K562 (cell line): ENCODE data around the gene RNF151. TPM values are rescaled to one million over a fixed set of nuclear protein-coding genes. Genes with fewer than 3 reads are reported as not detected.
A peak's percentile ranks its signal among the peaks of the same experiment; 100 is the strongest.

ENCODE experiments used
- CBFA2T2 ChIP-seq: fragments of 450-650 bp; conservative IDR thresholded peaks from 2 replicates; pipeline ENCODE4 v1.6.1; 2017; ENCODE audit warnings: mild to moderate bottlenecking
- CBX3 ChIP-seq, 2 experiments: IDR thresholded peaks; 1 replicate in 1 of 2; 2 replicates in 1 of 2; pipeline ENCODE4 v1.6.1; 2012; ENCODE audit warnings: inconsistent platforms in 2 of 2, low read length in 2 of 2, borderline replicate concordance in 1 of 2, control low read depth in 1 of 2
- CC2D1A ChIP-seq: fragments of 450-650 bp; IDR thresholded peaks from 2 replicates; pipeline ENCODE4 v1.6.1; 2017; ENCODE audit warnings: mild to moderate bottlenecking
- ETV1 ChIP-seq: fragments of 450-650 bp; conservative IDR thresholded peaks from 2 replicates; pipeline ENCODE4 v1.6.1; 2016; ENCODE audit warnings: missing genetic modification characterization, control low read depth, low read depth, missing compliant biosample characterization
- FUS ChIP-seq: fragments of 200-400 bp; formaldehyde crosslinking; optimal IDR thresholded peaks from 2 replicates; pipeline ENCODE3; 2017; ENCODE audit warnings: low read depth, low read length
- HDAC8 ChIP-seq: fragments of 450-650 bp; IDR thresholded peaks from 2 replicates; pipeline ENCODE4 v1.6.1; 2016; ENCODE audit warnings: mild to moderate bottlenecking, missing genetic modification characterization, moderate library complexity, missing compliant biosample characterization
- HDGF ChIP-seq: fragments of 450-650 bp; IDR thresholded peaks from 2 replicates; pipeline ENCODE4 v1.6.1; 2016
- HMG20A ChIP-seq: fragments of 450-650 bp; formaldehyde crosslinking; conservative IDR thresholded peaks from 2 replicates; pipeline ENCODE4 v1.4.0; 2020; ENCODE audit warnings: mild to moderate bottlenecking, mixed read lengths
- JUN ChIP-seq, 2 experiments: sonication (generic) in 1 of 2; formaldehyde crosslinking in 1 of 2; IDR thresholded peaks; 2 replicates each; pipeline versions ENCODE4 v1.6.1 to v1.8.0; 2012 to 2022; ENCODE audit warnings: borderline replicate concordance in 2 of 2, mild to moderate bottlenecking in 2 of 2, improper control_type of control experiment in 1 of 2, low read depth in 1 of 2, low read length in 1 of 2, missing genetic modification reagents in 1 of 2
- NFIC ChIP-seq: fragments of 450-650 bp; IDR thresholded peaks from 2 replicates; pipeline ENCODE4 v1.6.1; 2017; ENCODE audit warnings: mild to moderate bottlenecking, inconsistent platforms
- POLR2AphosphoS2 ChIP-seq: IDR thresholded peaks from 2 replicates; pipeline ENCODE4 v1.6.1; 2012; ENCODE audit warnings: low read length, improper control_type of control experiment
- SETDB1 ChIP-seq: IDR thresholded peaks from one replicate; pipeline ENCODE4 v1.6.1; 2012; ENCODE audit warnings: low read length, control low read depth, inconsistent platforms
- SMAD4 ChIP-seq: fragments of 250-450 bp; sonication (Bioruptor Pico); conservative IDR thresholded peaks from 2 replicates; pipeline ENCODE4 v1.8.0; 2021; ENCODE audit warnings: inconsistent platforms, mild to moderate bottlenecking, moderate library complexity
- SP2 ChIP-seq: IDR thresholded peaks from 2 replicates; pipeline ENCODE4 v1.6.1; 2011; ENCODE audit warnings: mild to moderate bottlenecking, low read depth, low read length, moderate library complexity; ENCODE audit not compliant: poor library complexity, severe bottlenecking; ENCODE audit errors: extremely low read depth
- XRCC5 ChIP-seq: fragments of 200-400 bp; formaldehyde crosslinking; IDR thresholded peaks from 2 replicates; pipeline ENCODE4 v1.6.1; 2017; ENCODE audit warnings: low read depth, mild to moderate bottlenecking, low read length
- ZBTB7A ChIP-seq: IDR thresholded peaks from 2 replicates; pipeline ENCODE4 v1.6.1; 2011; ENCODE audit warnings: low read depth, mild to moderate bottlenecking, low read length, moderate library complexity, borderline replicate concordance; ENCODE audit not compliant: control insufficient read depth
- ZNF12 ChIP-seq: sonication (generic); formaldehyde crosslinking; IDR thresholded peaks from 2 replicates; pipeline ENCODE4 v1.4.0; 2020; ENCODE audit warnings: mild to moderate bottlenecking, missing genetic modification reagents
- ZNF444 ChIP-seq: fragments of 250-450 bp; sonication (Bioruptor Pico); IDR thresholded peaks from 2 replicates; pipeline ENCODE4 v1.4.0; 2020; ENCODE audit warnings: mild to moderate bottlenecking, moderate library complexity
- polyA plus RNA-seq, 8 experiments: library from polyadenylated mRNA; depleted of rRNA in 4 of 8; stranded (reverse) in 5 of 8; unstranded in 3 of 8; fragments of >200 nt; fragmentation: Nextera tagmentation in 2 of 8; fragmentation: Illumina TruSeq in 1 of 8; extraction: Ambion mirVana in 2 of 8; extraction: Trizol in 1 of 8; gene quantifications; 2 replicates each; pipeline versions ENCODE4 v1.2.1 to v1.2.3, GENCODE V29; 2011 to 2014; ENCODE audit warnings: inconsistent platforms in 1 of 8, missing spikeins in 1 of 8
- total RNA-seq, 7 experiments: library from RNA; depleted of rRNA in 6 of 7; stranded (reverse); fragments of >200 nt in 6 of 7; fragmentation: Illumina TruSeq in 2 of 7; extraction: Trizol in 2 of 7; gene quantifications; 2 replicates each; pipeline versions ENCODE4 v1.2.1 to v1.2.3, GENCODE V29; 2011 to 2021; ENCODE audit warnings: low replicate concordance in 1 of 7
- TF ChIP-seq, protein P1 (sequence below): fragments of 450-650 bp; formaldehyde crosslinking; IDR thresholded peaks from 2 replicates; pipeline ENCODE4 v1.4.0; 2020; ENCODE audit warnings: mild to moderate bottlenecking, mixed read lengths
- TF ChIP-seq, protein P2 (sequence below): fragments of 150-350 bp; IDR thresholded peaks from 2 replicates; pipeline ENCODE4 v1.6.1; 2014; ENCODE audit warnings: low read depth, mild to moderate bottlenecking, low read length, borderline replicate concordance
- TF ChIP-seq, protein P3 (sequence below): fragments of 250-450 bp; sonication (Bioruptor Pico); IDR thresholded peaks from 2 replicates; pipeline ENCODE4 v1.8.0; 2022; ENCODE audit warnings: inconsistent platforms, mild to moderate bottlenecking, moderate library complexity, borderline replicate concordance

Gene RNF151
- total and polyA plus RNA-seq, 9 of the 15 experiments (the other 6 are each of a cell fraction or from before 2014, with no cell fraction given), result not detected

- TF ChIP-seq SMAD4 (CRISPR knock-in tag) (no peak), ZBTB7A (no peak), HDGF (no peak), JUN (IDR thresholded peaks at IDR 0.05; ENCODE audit: borderline replicate concordance, low read depth, low read length) (no peak), JUN (CRISPR knock-in tag; IDR thresholded peaks at IDR 0.05; ENCODE audit: borderline replicate concordance) (no peak), NFIC (peak; percentile 42; the same call in 1 of the 2 replicates), HMG20A (CRISPR knock-in tag) (no peak), XRCC5 (peak; percentile 60; the same call in 1 of the 2 replicates), ZNF444 (0 out of 2 replicates have a peak, but pooled peaks have one; percentile 53), FUS (no peak), POLR2AphosphoS2 (peak; percentile 99), SETDB1 (no peak), HDAC8 (no peak), SP2 (no peak), ZNF12 (CRISPR knock-in tag) (no peak), CC2D1A (no peak), CBFA2T2 (no peak), ETV1 (tag) (0 out of 2 replicates have a peak, but pooled peaks have one; percentile 22), CBX3 (IDR thresholded peaks at IDR 0.05; ENCODE audit: borderline replicate concordance in 1 of 2, low read length in 2 of 2) (peak in 1 of 2 experiments; percentile 0; a peak in 1 of 3 replicates)
- TF ChIP-seq, protein P1, sequence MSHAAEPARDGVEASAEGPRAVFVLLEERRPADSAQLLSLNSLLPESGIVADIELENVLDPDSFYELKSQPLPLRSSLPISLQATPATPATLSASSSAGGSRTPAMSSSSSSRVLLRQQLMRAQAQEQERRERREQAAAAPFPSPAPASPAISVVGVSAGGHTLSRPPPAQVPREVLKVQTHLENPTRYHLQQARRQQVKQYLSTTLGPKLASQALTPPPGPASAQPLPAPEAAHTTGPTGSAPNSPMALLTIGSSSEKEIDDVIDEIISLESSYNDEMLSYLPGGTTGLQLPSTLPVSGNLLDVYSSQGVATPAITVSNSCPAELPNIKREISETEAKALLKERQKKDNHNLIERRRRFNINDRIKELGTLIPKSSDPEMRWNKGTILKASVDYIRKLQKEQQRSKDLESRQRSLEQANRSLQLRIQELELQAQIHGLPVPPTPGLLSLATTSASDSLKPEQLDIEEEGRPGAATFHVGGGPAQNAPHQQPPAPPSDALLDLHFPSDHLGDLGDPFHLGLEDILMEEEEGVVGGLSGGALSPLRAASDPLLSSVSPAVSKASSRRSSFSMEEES (CRISPR knock-in tag), result no peak
- TF ChIP-seq, protein P2, sequence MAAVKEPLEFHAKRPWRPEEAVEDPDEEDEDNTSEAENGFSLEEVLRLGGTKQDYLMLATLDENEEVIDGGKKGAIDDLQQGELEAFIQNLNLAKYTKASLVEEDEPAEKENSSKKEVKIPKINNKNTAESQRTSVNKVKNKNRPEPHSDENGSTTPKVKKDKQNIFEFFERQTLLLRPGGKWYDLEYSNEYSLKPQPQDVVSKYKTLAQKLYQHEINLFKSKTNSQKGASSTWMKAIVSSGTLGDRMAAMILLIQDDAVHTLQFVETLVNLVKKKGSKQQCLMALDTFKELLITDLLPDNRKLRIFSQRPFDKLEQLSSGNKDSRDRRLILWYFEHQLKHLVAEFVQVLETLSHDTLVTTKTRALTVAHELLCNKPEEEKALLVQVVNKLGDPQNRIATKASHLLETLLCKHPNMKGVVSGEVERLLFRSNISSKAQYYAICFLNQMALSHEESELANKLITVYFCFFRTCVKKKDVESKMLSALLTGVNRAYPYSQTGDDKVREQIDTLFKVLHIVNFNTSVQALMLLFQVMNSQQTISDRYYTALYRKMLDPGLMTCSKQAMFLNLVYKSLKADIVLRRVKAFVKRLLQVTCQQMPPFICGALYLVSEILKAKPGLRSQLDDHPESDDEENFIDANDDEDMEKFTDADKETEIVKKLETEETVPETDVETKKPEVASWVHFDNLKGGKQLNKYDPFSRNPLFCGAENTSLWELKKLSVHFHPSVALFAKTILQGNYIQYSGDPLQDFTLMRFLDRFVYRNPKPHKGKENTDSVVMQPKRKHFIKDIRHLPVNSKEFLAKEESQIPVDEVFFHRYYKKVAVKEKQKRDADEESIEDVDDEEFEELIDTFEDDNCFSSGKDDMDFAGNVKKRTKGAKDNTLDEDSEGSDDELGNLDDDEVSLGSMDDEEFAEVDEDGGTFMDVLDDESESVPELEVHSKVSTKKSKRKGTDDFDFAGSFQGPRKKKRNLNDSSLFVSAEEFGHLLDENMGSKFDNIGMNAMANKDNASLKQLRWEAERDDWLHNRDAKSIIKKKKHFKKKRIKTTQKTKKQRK, result no peak
- TF ChIP-seq, protein P3, sequence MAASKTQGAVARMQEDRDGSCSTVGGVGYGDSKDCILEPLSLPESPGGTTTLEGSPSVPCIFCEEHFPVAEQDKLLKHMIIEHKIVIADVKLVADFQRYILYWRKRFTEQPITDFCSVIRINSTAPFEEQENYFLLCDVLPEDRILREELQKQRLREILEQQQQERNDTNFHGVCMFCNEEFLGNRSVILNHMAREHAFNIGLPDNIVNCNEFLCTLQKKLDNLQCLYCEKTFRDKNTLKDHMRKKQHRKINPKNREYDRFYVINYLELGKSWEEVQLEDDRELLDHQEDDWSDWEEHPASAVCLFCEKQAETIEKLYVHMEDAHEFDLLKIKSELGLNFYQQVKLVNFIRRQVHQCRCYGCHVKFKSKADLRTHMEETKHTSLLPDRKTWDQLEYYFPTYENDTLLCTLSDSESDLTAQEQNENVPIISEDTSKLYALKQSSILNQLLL, result no peak
Observed at GRCh38 chr16:1960665-1961630, 5.7 kb upstream of the RNF151 start (continued).
